Thyroid gland (tissue), 4 donors: Measurements from ENCODE around the gene HTRA3.

Experiments
- POLR2A ChIP-seq, 2 donors: fragments of 450-650 bp; IDR thresholded peaks; one replicate each; pipeline ENCODE4 v1.6.1; 2017; ENCODE audit warnings: antibody characterized with exemption in 2 of 2, mild to moderate bottlenecking in 2 of 2, moderate library complexity in 1 of 2
- TF ChIP-seq, protein P1 (sequence below), 6 experiments: fragments of 200-600 bp in 3 of 6; fragments of 450-650 bp in 3 of 6; sonication (generic) in 3 of 6; IDR thresholded peaks; one replicate each; pipeline ENCODE4 v1.5.1; 2016 to 2019; ENCODE audit warnings: antibody characterized with exemption in 6 of 6, mild to moderate bottlenecking in 2 of 6, inconsistent platforms in 1 of 6, moderate library complexity in 1 of 6

DNA sequence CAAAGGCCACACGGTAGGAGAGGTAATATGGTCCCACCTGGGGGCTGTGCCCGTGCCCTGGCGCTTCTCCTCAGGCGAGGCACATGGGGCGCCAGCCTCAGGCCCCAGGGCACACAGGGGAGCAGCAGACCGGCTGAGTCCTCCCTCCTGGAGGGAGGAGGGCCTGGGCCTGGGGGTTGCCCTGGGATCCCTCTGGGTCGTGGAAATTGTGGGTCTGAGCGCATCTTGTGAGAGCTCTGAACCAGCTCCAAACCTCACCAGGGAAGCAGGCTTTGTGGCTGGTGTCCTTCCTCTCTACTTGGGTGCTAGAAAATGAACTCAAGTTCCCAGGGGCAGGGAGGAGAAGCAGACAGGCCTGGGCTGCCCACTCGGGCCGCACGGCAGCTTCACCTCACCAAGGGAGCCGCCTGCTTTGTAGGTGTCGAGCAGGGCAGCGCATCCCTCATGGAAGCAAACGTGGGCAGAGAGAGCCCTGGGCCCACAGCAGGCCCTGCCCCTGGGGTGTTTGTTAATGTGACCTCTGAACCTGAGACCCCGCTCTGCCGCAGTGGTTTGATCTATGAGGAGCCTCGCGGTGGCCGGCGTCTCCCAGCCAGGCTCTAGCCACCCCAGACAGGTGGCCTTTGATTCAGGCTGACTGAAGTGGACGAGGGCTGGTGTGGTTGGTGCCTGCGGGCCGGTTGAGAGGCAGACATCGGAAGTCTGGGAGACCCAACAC lies 10.8 kb downstream of the HTRA3 start:
- TF ChIP-seq POLR2A (IDR thresholded peaks at IDR 0.05) = no peak
- TF ChIP-seq, protein P1, sequence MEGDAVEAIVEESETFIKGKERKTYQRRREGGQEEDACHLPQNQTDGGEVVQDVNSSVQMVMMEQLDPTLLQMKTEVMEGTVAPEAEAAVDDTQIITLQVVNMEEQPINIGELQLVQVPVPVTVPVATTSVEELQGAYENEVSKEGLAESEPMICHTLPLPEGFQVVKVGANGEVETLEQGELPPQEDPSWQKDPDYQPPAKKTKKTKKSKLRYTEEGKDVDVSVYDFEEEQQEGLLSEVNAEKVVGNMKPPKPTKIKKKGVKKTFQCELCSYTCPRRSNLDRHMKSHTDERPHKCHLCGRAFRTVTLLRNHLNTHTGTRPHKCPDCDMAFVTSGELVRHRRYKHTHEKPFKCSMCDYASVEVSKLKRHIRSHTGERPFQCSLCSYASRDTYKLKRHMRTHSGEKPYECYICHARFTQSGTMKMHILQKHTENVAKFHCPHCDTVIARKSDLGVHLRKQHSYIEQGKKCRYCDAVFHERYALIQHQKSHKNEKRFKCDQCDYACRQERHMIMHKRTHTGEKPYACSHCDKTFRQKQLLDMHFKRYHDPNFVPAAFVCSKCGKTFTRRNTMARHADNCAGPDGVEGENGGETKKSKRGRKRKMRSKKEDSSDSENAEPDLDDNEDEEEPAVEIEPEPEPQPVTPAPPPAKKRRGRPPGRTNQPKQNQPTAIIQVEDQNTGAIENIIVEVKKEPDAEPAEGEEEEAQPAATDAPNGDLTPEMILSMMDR (IDR thresholded peaks at IDR 0.05) = no peak
